Endothelial cell of umbilical vein (primary cell): ENCODE measurements around the gene LRRC56. TPM values are rescaled to one million over a fixed set of nuclear protein-coding genes. Genes with fewer than 3 reads are reported as not detected.

Experiments
- BruUV-seq: library from RNA; stranded (reverse); fragments of 400-500 nt; replicated peaks from 2 replicates; lab custom pipeline; 2021; lab: Mats Ljungman, UMichigan
- CTCF ChIA-PET: fragments of 300-600, 350-600 bp; sonication (Branson Sonifier 250); formaldehyde crosslinking; loops from one replicate; lab custom pipeline; 2021; ENCODE audit warnings: antibody characterized with exemption, inconsistent platforms; lab: Charles Lee
- POLR2A ChIA-PET: fragments of 300-600, 350-600 bp; sonication (Branson Sonifier 250); formaldehyde crosslinking; loops from one replicate; lab custom pipeline; 2021; ENCODE audit warnings: antibody characterized with exemption, inconsistent platforms; lab: Charles Lee
- DNase-seq: peaks from one replicate; pipeline ENCODE4 v3.0.0-alpha.2; 2011; ENCODE audit warnings: low read depth, low spot score
- FAIRE-seq: peaks from 2 replicates; lab custom pipeline; 2011; peaks lifted over from hg19 to GRCh38; lab: Jason Lieb, UNC
- H2AFZ ChIP-seq: 2 replicates; pipeline ENCODE4 v1.6.0; 2012; ENCODE audit warnings: low read depth, low read length, control low read depth, inconsistent platforms
- H3K27ac ChIP-seq: 2 replicates; pipeline ENCODE4 v1.5.1; 2011; ENCODE audit warnings: low read depth, mild to moderate bottlenecking, control low read depth, low read length, moderate library complexity; ENCODE audit not compliant: insufficient read depth
- H3K27me3 ChIP-seq, 2 experiments: 2 replicates each; pipeline versions ENCODE4 v1.6.0 to v1.6.1; 2011; ENCODE audit warnings: low read length in 2 of 2, mixed read lengths in 1 of 2; ENCODE audit not compliant: control insufficient read depth in 2 of 2, insufficient read depth in 2 of 2
- H3K36me3 ChIP-seq, 2 experiments: 2 replicates in 1 of 2; 3 replicates in 1 of 2; pipeline ENCODE4 v1.5.1; 2011; ENCODE audit warnings: low read length in 2 of 2, mild to moderate bottlenecking in 1 of 2, moderate library complexity in 1 of 2; ENCODE audit not compliant: control insufficient read depth in 2 of 2, insufficient read depth in 2 of 2; ENCODE audit errors: extremely low read depth in 1 of 2
- H3K4me1 ChIP-seq: 3 replicates; pipeline ENCODE4 v1.5.1; 2011; ENCODE audit warnings: mild to moderate bottlenecking, low read length; ENCODE audit not compliant: control insufficient read depth, insufficient read depth; ENCODE audit errors: extremely low read depth
- H3K4me2 ChIP-seq: 2 replicates; pipeline ENCODE4 v1.6.1; 2011; ENCODE audit warnings: low read length, control low read depth, mixed read lengths; ENCODE audit not compliant: insufficient read depth
- H3K4me3 ChIP-seq, 3 experiments: fragments of 200-600 bp in 1 of 3; sonication (generic), shearing (Covaris generic) in 1 of 3; replicated peaks in 1 of 3; 2 replicates each; pipeline ENCODE4 v1.5.1; 2011 to 2016; ENCODE audit warnings: control low read depth in 3 of 3, low read length in 3 of 3, mild to moderate bottlenecking in 2 of 3, inconsistent platforms in 1 of 3, low read depth in 1 of 3, moderate library complexity in 1 of 3; ENCODE audit not compliant: insufficient read depth in 1 of 3
- H3K79me2 ChIP-seq: 2 replicates; pipeline ENCODE4 v1.6.0; 2012; ENCODE audit warnings: low read length, inconsistent platforms; ENCODE audit not compliant: control insufficient read depth, insufficient read depth
- H3K9ac ChIP-seq: replicated peaks from 2 replicates; pipeline ENCODE3; 2011; ENCODE audit warnings: low read length, control low read depth; ENCODE audit not compliant: insufficient read depth; ENCODE audit errors: extremely low read depth
- H3K9me1 ChIP-seq: replicated peaks from 3 replicates; pipeline ENCODE4 v1.6.0; 2011; ENCODE audit warnings: mild to moderate bottlenecking, low read length; ENCODE audit not compliant: control insufficient read depth, insufficient read depth; ENCODE audit errors: extremely low read depth
- H3K9me3 ChIP-seq: replicated peaks from 2 replicates; pipeline ENCODE4 v1.5.1; 2012; ENCODE audit warnings: low read length, inconsistent platforms; ENCODE audit not compliant: control insufficient read depth, insufficient read depth
- H4K20me1 ChIP-seq: replicated peaks from 2 replicates; pipeline ENCODE3; 2011; ENCODE audit warnings: mild to moderate bottlenecking, low read length; ENCODE audit not compliant: control insufficient read depth, insufficient read depth; ENCODE audit errors: extremely low read depth
- CTCF ChIP-seq, 2 donors: IDR thresholded peaks; 1 replicate in 1 of 2; 2 replicates in 1 of 2; pipeline ENCODE4 v1.5.1; 2011; ENCODE audit warnings: low read length in 2 of 2, mild to moderate bottlenecking in 2 of 2, moderate library complexity in 2 of 2, control low read depth in 1 of 2, inconsistent platforms in 1 of 2, low read depth in 1 of 2; ENCODE audit not compliant: insufficient read depth in 1 of 2; ENCODE audit errors: extremely low read depth in 1 of 2
- EZH2 ChIP-seq: IDR thresholded peaks from 2 replicates; pipeline ENCODE4 v1.6.1; 2012; ENCODE audit warnings: borderline replicate concordance, low read depth, mild to moderate bottlenecking, moderate library complexity, low read length, inconsistent platforms; ENCODE audit not compliant: severe bottlenecking
- FOS ChIP-seq: IDR thresholded peaks from 2 replicates; pipeline ENCODE4 v1.6.1; 2011; ENCODE audit warnings: mild to moderate bottlenecking, low read length, moderate library complexity, borderline replicate concordance; ENCODE audit not compliant: insufficient read depth
- GATA2 ChIP-seq: IDR thresholded peaks from 2 replicates; pipeline ENCODE4 v1.7.0; 2011; ENCODE audit warnings: low read depth, mild to moderate bottlenecking, moderate library complexity, mixed read lengths, low read length; ENCODE audit not compliant: insufficient read length, insufficient read depth
- MAX ChIP-seq: IDR thresholded peaks from 2 replicates; pipeline ENCODE4 v1.6.1; 2011; ENCODE audit not compliant: insufficient read depth, insufficient read length
- MYC ChIP-seq: IDR thresholded peaks from one replicate; pipeline ENCODE4 v1.6.1; 2011; ENCODE audit warnings: mild to moderate bottlenecking, low read depth, low read length
- POLR2A ChIP-seq: IDR thresholded peaks from 2 replicates; pipeline ENCODE4 v1.6.1; 2012; ENCODE audit warnings: low read depth, mild to moderate bottlenecking, control low read depth, low read length
- POLR2AphosphoS5 ChIP-seq: IDR thresholded peaks from 2 replicates; pipeline ENCODE4 v1.6.1; 2012; ENCODE audit warnings: low read depth, mild to moderate bottlenecking, control low read depth, low read length, moderate library complexity; ENCODE audit not compliant: insufficient read depth
- dilution Hi-C: fragments of 300-500 bp; cut with MboI; formaldehyde crosslinking; loops from one replicate; pipeline ENCODE4 v1.15.0; 2019; ENCODE audit warnings: low sequenced_read_pairs; ENCODE audit not compliant: extremely low pct_ligation_motif_present
- intact Hi-C: fragments of 100-400 bp; cut with micrococcal nuclease; formaldehyde crosslinking; loops from one replicate; pipeline ENCODE4 v1.10.0; 2022
- polyA plus RNA-seq, 4 experiments: library from polyadenylated mRNA; depleted of rRNA in 3 of 4; stranded (reverse) in 3 of 4; unstranded in 1 of 4; fragments of >200 nt; gene quantifications; 2 replicates each; pipeline versions ENCODE4 v1.2.1 to v1.2.3, GENCODE V29; 2011 to 2012; ENCODE audit warnings: missing spikeins in 1 of 4
- total RNA-seq: library from RNA; stranded (reverse); gene quantifications from 2 replicates; pipeline ENCODE4 v1.2.3, GENCODE V29; 2021

The LRRC56 gene
- total and polyA plus RNA-seq, 2 donors (not counting 3 experiments of a cell fraction or from before 2014, with no cell fraction given) = 0.47 to 0.55 TPM

DNA sequence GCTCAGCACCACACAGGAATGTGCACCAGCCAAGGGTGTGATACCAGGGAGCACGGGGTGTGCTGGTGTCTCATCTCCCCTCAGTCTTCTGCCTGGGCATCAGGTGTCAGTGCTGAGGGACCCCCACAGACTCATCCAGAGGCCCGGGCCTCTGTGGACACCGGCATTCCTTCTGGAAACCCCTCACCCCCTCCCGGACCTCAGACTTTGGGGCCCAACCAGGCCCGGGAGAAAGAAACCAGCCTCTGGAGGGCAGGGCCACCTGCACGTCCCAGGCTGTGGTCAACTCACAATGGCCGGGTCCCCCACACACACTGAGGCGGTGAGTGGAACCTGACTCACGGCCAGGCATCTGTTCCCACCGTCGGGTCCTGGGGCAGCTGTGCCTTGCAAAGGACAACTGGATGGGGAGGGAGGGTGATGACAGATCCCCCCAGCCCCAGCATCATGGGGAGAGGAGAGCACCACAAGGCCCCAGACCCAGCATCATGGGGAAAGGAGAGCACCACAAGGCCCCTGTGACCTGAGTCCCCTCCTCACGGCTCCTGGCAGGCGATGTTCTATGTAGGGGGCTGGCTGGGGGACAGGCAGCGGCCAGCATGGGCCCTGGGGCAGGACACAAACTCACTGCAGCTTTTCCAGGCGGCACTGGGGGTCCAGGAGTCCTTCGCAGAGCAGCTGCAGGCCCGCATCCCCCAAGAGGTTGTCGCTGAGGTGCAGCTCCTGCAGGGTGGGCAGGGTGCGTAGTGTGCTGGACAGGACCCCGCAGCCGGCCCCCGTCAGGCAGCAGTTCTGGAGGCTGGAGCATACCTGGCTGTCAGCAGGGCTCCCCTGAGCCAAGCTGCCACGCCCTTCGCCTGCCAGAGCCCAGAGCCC, 37.9 kb upstream of the LRRC56 start:
- dilution Hi-C loops (no loop called here), intact Hi-C loops (no loop called here)
- Histone ChIP-seq H3K36me3 (peaks cover 3 to 56% of the 10 kb centered on the region in 2 experiments), H3K4me1 (peaks cover 7% of the 10 kb centered on the region), H3K79me2 (peaks cover 9% of the 10 kb centered on the region), H3K9ac (no peak overlapping the region), H3K9me3 (no peaks in the 10 kb centered on the region), H3K4me2 (no peak overlapping the region), H4K20me1 (no peaks in the 10 kb centered on the region), H3K9me1 (no peaks in the 10 kb centered on the region), H3K4me3 (no peak overlapping the region), H3K27me3 (no peaks in the 10 kb centered on the region), H2AFZ (no peak overlapping the region), H3K27ac (no peak overlapping the region)
- no peak for FAIRE-seq
- TF ChIP-seq MYC = no peak
- no peak for TF ChIP-seq FOS
- TF ChIP-seq EZH2 = no peak
- no peak for TF ChIP-seq POLR2A
- no peak for TF ChIP-seq POLR2AphosphoS5
- TF ChIP-seq CTCF (IDR thresholded peaks at IDR 0.05; ENCODE audit: extremely low read depth in 1 of 2, insufficient read depth in 1 of 2, low read depth in 1 of 2, low read length in 2 of 2) = no peak
- no peak for TF ChIP-seq GATA2
- no peak for TF ChIP-seq MAX
- no peak for DNase-seq
- CTCF ChIA-PET = no interaction called here
- POLR2A ChIA-PET = no interaction called here
- BruUV-seq = no TSS peak
